Measurements from ENCODE around the gene MMP24OS.
A peak's percentile ranks its signal among the peaks of the same experiment; 100 is the strongest.
"Not testable (repeated sequence)": the region's sequence is repeated elsewhere in the genome, so short reads cannot be mapped to it uniquely, and the experiment has no call there.

MMP24OS gene

DNA sequence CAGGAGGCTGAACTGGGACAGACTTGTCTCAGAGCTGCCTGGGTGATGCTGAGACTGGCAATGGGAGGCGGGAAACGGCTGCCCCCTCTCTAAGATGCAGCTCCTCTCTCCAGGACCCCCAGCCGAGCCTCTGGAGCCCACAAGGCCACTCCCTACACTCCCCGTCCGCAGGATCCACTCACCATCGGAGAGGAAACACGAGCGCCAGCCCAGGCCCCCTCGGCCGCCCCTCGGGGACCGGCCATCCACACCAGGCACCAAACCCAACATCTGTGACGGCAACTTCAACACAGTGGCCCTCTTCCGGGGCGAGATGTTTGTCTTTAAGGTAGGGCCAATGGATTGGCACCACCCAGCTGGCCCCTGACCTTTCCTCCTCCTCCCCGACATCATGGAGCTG is 10.8 kb downstream of the MMP24OS start:
- CTCF ChIA-PET: interaction anchor here (0.9 to 5.3 kb wide), 3 partner anchors 9 to 171 kb away, joined by 3 to 57 read pairs (median 17); partner anchors contain the start of gene EDEM2
- peaks cover 6% of the 10 kb centered on the region for H3K36me3 Mint-ChIP-seq
- no peak overlapping the region for H3K27ac Mint-ChIP-seq
- no peak overlapping the region for H3K4me3 Mint-ChIP-seq
- no peaks in the 10 kb centered on the region for H3K4me1 Mint-ChIP-seq
- DNase-seq: no peak
- no peaks in the 10 kb centered on the region for H3K27me3 Mint-ChIP-seq
- no peaks in the 10 kb centered on the region for H3K9me3 Mint-ChIP-seq

DNA sequence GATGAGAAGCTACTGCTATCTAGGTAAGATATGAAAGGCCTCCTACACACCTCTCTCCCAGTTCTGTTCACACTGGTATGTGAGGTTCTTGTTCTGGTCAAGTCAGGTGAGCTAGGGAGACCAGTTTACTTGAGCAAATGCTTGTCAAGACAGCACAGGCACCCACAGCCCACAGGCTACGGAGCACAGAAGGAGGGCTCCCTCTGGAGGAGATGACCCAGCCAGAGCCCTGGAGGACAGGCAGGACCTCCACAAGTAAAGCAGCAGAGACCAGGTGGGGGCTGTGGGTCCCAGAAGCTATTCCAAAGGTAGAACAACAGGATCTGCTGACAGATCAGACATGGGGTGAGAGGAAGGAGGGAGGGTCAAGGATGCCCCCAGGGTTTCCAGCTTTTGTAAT is 13.2 kb downstream of the MMP24OS start:
- Mint-ChIP-seq H3K4me1 (no peaks in the 10 kb centered on the region), H3K27me3 (no peaks in the 10 kb centered on the region), H3K9me3 (no peaks in the 10 kb centered on the region), H3K4me3 (no peak overlapping the region), H3K36me3 (peaks cover 4% of the 10 kb centered on the region), H3K27ac (no peak overlapping the region)
- no peak for DNase-seq
- CTCF ChIA-PET: interaction anchor here (1.4 kb wide), 1 partner anchor 20 kb away, joined by 3 read pairs; the partner anchor contains the start of gene EIF6

- no peaks in the 10 kb centered on the region for H3K4me1 Mint-ChIP-seq
- peaks cover 4% of the 10 kb centered on the region for H3K36me3 Mint-ChIP-seq
- no peak for DNase-seq
- H3K27me3 Mint-ChIP-seq: no peaks in the 10 kb centered on the region
- no peak overlapping the region for H3K4me3 Mint-ChIP-seq
- H3K27ac Mint-ChIP-seq: no peak overlapping the region
- no peaks in the 10 kb centered on the region for H3K9me3 Mint-ChIP-seq
- CTCF ChIA-PET: interaction anchor here (0.6 to 1.4 kb wide), 2 partner anchors 21 to 257 kb away, joined by 3 read pairs; partner anchors contain the start of gene EIF6
Measured at GRCh38 chr20:35263532-35264341, 14.2 kb downstream of the MMP24OS start.

DNA sequence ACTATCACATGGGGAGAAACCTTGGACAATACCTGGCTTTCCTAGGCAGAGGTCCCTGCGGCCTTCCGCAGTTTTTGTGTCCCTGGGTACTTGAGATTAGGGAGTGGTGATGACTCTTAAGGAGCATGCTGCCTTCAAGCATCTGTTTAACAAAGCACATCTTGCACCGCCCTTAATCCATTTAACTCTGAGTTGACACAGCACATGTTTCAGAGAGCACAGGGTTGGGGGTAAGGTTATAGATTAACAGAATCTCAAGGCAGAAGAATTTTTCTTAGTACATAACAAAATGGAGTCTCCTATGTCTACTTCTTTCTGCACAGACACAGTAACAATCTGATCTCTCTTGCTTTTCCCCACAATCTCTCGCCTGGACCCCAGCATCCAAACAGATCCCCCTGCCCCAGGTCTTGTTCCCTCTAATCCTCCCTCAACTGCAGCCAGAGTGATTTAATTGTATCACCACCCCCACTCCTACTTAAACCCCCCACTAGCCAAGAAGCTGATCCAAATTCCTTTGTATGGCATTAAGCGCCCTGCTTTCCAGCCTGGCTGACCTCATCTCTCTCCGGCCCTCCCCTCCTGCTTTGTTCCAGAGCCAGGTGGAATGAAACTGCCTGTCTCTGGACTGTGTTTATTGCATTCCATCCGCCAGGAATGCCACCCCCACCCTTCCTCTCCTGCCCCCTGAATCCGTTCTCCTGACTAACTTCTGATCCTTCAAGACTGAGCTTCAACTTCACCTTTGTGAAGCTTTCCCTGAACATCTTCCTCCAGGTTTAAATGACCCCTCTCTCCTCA is 15.0 kb downstream of the MMP24OS start:
- H3K36me3 Mint-ChIP-seq, CTCF ChIA-PET, H3K27me3 Mint-ChIP-seq: not testable (repeated sequence)

DNA sequence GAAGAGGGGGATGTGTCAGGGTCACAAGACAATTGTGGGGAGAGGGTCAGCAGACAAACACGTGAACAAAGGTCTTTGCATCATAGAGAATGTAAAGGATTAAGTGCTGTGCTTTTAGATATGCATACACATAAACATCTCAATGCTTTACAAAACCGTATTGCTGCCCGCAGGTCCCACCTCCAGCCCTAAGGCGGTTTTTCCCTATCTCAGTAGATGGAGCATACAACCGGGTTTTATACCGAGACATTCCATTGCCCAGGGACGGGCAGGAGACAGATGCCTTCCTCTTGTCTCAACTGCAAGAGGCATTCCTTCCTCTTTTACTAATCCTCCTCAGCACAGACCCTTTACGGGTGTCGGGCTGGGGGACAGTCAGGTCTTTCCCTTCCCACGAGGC is 15.6 kb downstream of the MMP24OS start:
- DNase-seq, H3K9me3 Mint-ChIP-seq, H3K27ac Mint-ChIP-seq, H3K4me3 Mint-ChIP-seq, CTCF ChIA-PET, H3K27me3 Mint-ChIP-seq, H3K4me1 Mint-ChIP-seq, H3K36me3 Mint-ChIP-seq: not testable (repeated sequence)

More for the DNA sequence above, 15.0 kb downstream of the MMP24OS start:
- H3K4me1 Mint-ChIP-seq, H3K9me3 Mint-ChIP-seq, DNase-seq, H3K4me3 Mint-ChIP-seq, H3K27ac Mint-ChIP-seq: not testable (repeated sequence)

- no peak for DNase-seq
- Mint-ChIP-seq H3K27ac (no peak overlapping the region), H3K4me1 (no peaks in the 10 kb centered on the region), H3K4me3 (no peak overlapping the region), H3K27me3 (no peaks in the 10 kb centered on the region), H3K9me3 (no peaks in the 10 kb centered on the region), H3K36me3 (peaks cover 3% of the 10 kb centered on the region)
- CTCF ChIA-PET: interaction anchor here (1.3 kb wide), 1 partner anchor 9 kb away, joined by 3 read pairs; no protein-coding TSS in a partner anchor
Measured at GRCh38 chr20:35260426-35260825, 17.5 kb downstream of the MMP24OS start.

GRCh38 chr20:35257175-35257909 is 20.6 kb downstream of the MMP24OS start:
- DNase-seq: no peak
- Mint-ChIP-seq H3K27me3 (no peaks in the 10 kb centered on the region), H3K36me3 (peaks cover 2% of the 10 kb centered on the region), H3K27ac (no peak overlapping the region), H3K4me1 (peaks cover 10% of the 10 kb centered on the region), H3K4me3 (no peak overlapping the region), H3K9me3 (no peaks in the 10 kb centered on the region)
- CTCF ChIA-PET: no interaction called here

DNA sequence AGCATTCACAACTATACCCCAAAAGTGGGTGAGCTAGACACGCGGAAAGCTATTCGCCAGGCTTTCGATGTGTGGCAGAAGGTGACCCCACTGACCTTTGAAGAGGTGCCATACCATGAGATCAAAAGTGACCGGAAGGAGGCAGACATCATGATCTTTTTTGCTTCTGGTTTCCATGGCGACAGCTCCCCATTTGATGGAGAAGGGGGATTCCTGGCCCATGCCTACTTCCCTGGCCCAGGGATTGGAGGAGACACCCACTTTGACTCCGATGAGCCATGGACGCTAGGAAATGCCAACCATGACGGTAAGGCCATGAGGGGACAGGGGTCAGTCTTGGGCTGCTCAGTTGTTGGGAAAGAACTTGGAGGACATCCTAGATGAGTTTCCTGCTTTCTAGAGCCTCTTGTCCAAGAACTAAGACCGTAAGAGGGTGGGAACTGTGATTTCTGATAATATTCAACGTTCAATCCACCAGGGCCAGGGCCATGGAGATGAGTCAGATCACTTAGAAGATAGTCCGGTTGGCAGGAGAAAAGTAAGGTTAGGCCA is 23.4 kb downstream of the MMP24OS start:
- no peaks in the 10 kb centered on the region for H3K9me3 Mint-ChIP-seq
- CTCF ChIA-PET: interaction anchor here (0.7 kb wide), 1 partner anchor 14 kb away, joined by 4 read pairs; no protein-coding TSS in a partner anchor
- no peak overlapping the region for H3K27ac Mint-ChIP-seq
- H3K4me3 Mint-ChIP-seq: no peak overlapping the region
- peaks cover 4% of the 10 kb centered on the region for H3K36me3 Mint-ChIP-seq
- peaks cover 30% of the 10 kb centered on the region for H3K4me1 Mint-ChIP-seq
- DNase-seq: no peak
- no peaks in the 10 kb centered on the region for H3K27me3 Mint-ChIP-seq

DNA sequence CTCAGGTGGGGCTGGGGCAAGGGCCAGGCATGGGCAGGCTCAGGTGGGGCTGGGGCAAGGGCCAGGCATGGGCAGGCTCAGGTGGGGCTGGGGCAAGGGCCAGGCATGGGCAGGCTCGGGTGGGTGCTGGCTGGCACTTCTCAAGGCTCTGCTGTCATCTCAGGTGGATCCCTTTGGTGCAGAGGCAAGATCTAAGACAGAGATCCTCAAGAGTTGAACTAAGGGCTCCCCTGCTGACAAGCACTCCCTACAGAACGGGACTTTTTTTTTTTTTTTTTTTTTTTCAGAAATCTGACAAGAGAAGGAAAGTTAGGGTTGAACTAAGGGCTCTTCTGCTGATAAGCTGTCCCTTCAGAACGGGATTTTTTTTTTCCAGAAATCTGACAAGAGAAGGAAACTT is 24.9 kb downstream of the MMP24OS start:
- CTCF ChIA-PET: no interaction called here
- peak overlapping the region; percentile 84 for H3K27ac Mint-ChIP-seq
- no peak overlapping the region for H3K4me3 Mint-ChIP-seq
- no peaks in the 10 kb centered on the region for H3K9me3 Mint-ChIP-seq
- DNase-seq: no peak
- H3K4me1 Mint-ChIP-seq: peaks cover 30% of the 10 kb centered on the region
- H3K36me3 Mint-ChIP-seq: peaks cover 4% of the 10 kb centered on the region
- no peaks in the 10 kb centered on the region for H3K27me3 Mint-ChIP-seq

DNA sequence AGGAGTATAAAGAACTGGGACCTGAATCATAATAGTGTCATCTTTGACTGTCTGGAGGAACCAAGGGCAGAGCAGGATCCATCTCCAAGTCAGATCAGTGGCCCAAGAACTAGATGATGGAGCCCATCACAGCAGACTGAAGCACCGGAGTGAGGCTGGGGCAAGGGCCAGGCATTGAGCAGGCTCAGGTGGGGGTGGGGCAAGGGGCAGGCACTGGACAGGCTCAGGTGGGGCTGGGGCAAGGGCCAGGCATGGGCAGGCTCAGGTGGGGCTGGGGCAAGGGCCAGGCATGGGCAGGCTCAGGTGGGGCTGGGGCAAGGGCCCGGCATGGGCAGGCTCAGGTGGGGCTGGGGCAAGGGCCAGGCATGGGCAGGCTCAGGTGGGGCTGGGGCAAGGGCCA is 25.3 kb downstream of the MMP24OS start:
- not testable (repeated sequence) for H3K36me3 Mint-ChIP-seq, H3K9me3 Mint-ChIP-seq, DNase-seq, H3K27me3 Mint-ChIP-seq
- Mint-ChIP-seq H3K4me1 (peaks cover 30% of the 10 kb centered on the region), H3K27ac (peak overlapping the region; percentile 99), H3K4me3 (peak overlapping the region; percentile 11)
- CTCF ChIA-PET: interaction anchor here (0.6 to 1.9 kb wide), 2 partner anchors 17 to 348 kb away, joined by 3 to 7 read pairs; no protein-coding TSS in a partner anchor

DNA sequence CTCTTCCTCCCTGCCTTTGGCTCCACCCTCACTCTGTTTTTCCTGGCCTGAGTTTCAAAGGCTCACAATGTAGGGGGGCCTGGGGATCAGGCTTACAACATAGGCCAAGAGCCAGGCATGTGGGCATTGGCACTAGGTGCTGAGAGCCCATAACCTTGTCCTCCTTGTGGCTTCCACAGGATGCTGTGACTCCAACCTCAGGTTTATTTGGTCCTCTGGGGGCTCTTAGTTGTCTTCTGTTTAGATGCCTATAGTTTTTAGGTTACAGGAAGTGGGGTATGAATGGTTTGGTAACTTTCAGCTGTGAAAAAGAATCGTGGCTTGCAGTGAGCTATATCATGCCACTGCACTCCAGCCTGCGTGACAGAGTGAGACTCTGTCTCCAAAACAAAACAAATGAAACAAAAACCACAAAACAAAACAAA is 25.9 kb downstream of the MMP24OS start:
- peak; percentile 61 for DNase-seq
- Mint-ChIP-seq H3K36me3 (peaks cover 4% of the 10 kb centered on the region), H3K27me3 (no peaks in the 10 kb centered on the region), H3K4me3 (peak overlapping the region; percentile 11), H3K9me3 (no peaks in the 10 kb centered on the region), H3K4me1 (peaks cover 30% of the 10 kb centered on the region), H3K27ac (peak overlapping the region; percentile 99)
- CTCF ChIA-PET: interaction anchor here (0.6 to 1.9 kb wide), 2 partner anchors 17 to 347 kb away, joined by 3 to 7 read pairs; no protein-coding TSS in a partner anchor

DNA sequence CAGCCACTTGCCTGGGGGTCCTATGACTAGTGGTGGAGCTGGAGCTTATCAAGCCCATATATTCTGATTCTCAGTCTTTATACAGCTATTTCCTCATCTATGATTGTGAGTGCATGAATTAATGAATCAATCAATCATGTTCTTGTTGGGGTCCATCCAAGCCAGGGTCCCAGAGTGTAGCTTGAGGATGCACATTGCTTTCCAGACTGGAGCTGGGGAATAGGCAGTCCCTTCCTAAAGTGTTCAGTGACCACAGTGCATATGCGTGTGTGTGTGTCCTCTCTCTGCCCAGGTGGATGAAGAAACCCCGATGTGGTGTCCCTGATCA is 26.3 kb downstream of the MMP24OS start:
- Mint-ChIP-seq H3K4me3 (no peak overlapping the region), H3K27me3 (no peaks in the 10 kb centered on the region), H3K4me1 (peaks cover 30% of the 10 kb centered on the region), H3K36me3 (peaks cover 4% of the 10 kb centered on the region), H3K27ac (peak overlapping the region; percentile 99), H3K9me3 (no peaks in the 10 kb centered on the region)
- CTCF ChIA-PET: interaction anchor here (1.9 kb wide), 1 partner anchor 18 kb away, joined by 7 read pairs; no protein-coding TSS in a partner anchor
- no peak for DNase-seq

GRCh38 chr20:35248641-35249475 is 29.1 kb downstream of the MMP24OS start:
- H3K27me3 Mint-ChIP-seq: no peaks in the 10 kb centered on the region
- no peaks in the 10 kb centered on the region for H3K9me3 Mint-ChIP-seq
- H3K36me3 Mint-ChIP-seq: peaks cover 2% of the 10 kb centered on the region
- H3K27ac Mint-ChIP-seq: no peak overlapping the region
- DNase-seq: no peak
- H3K4me3 Mint-ChIP-seq: no peak overlapping the region
- peaks cover 28% of the 10 kb centered on the region for H3K4me1 Mint-ChIP-seq
- CTCF ChIA-PET: interaction anchor here (0.7 to 1.3 kb wide), 4 partner anchors 21 to 104 kb away, joined by 3 to 5 read pairs (median 3); no protein-coding TSS in a partner anchor
